ENCODE results near the gene EIF4B. TPM values are rescaled to one million over a fixed set of nuclear protein-coding genes. Genes with fewer than 3 reads are reported as not detected.

The EIF4B gene
- total RNA-seq, 1 donor from 2014 or later: 473 TPM

GRCh38 chr12:53067074-53067992 is 61.1 kb downstream of the EIF4B start:
- H3K4me3 Mint-ChIP-seq: no peak overlapping the region
- H3K36me3 Mint-ChIP-seq (ENCODE audit: low read depth): peaks cover 29% of the 10 kb centered on the region
- DNase-seq (ENCODE audit: low spot score): no peak
- H3K9me3 Mint-ChIP-seq: no peaks in the 10 kb centered on the region
- H3K27me3 Mint-ChIP-seq (ENCODE audit: insufficient read depth): no peaks in the 10 kb centered on the region
- intact Hi-C loops (cut with micrococcal nuclease): no loop called here
- peaks cover 5% of the 10 kb centered on the region for H3K4me1 Mint-ChIP-seq (ENCODE audit: low read depth)
- no peak overlapping the region for H3K27ac Mint-ChIP-seq

GRCh38 chr12:53067993-53068770 is 61.9 kb downstream of the EIF4B start:
- Mint-ChIP-seq H3K9me3 (no peaks in the 10 kb centered on the region), H3K4me3 (no peak overlapping the region), H3K27me3 (ENCODE audit: insufficient read depth) (no peaks in the 10 kb centered on the region), H3K27ac (no peak overlapping the region), H3K36me3 (ENCODE audit: low read depth) (peaks cover 30% of the 10 kb centered on the region), H3K4me1 (ENCODE audit: low read depth) (peaks cover 5% of the 10 kb centered on the region)
- DNase-seq (ENCODE audit: low spot score): no peak
- intact Hi-C loops (cut with micrococcal nuclease): no loop called here

- Mint-ChIP-seq H3K4me3 (no peak overlapping the region), H3K36me3 (ENCODE audit: low read depth) (peaks cover 33% of the 10 kb centered on the region), H3K9me3 (no peaks in the 10 kb centered on the region), H3K27ac (no peak overlapping the region), H3K4me1 (ENCODE audit: low read depth) (peaks cover 7% of the 10 kb centered on the region), H3K27me3 (ENCODE audit: insufficient read depth) (no peaks in the 10 kb centered on the region)
- DNase-seq (ENCODE audit: low spot score): no peak
- intact Hi-C loops (cut with micrococcal nuclease): no loop called here
Observed at GRCh38 chr12:53068811-53069585, 62.7 kb downstream of the EIF4B start.

GRCh38 chr12:53069621-53070410 is 63.6 kb downstream of the EIF4B start:
- Mint-ChIP-seq H3K27ac (no peak overlapping the region), H3K36me3 (ENCODE audit: low read depth) (peaks cover 36% of the 10 kb centered on the region), H3K27me3 (ENCODE audit: insufficient read depth) (no peaks in the 10 kb centered on the region), H3K9me3 (no peaks in the 10 kb centered on the region), H3K4me1 (ENCODE audit: low read depth) (peaks cover 12% of the 10 kb centered on the region), H3K4me3 (no peak overlapping the region)
- intact Hi-C loops (cut with micrococcal nuclease): no loop called here
- DNase-seq (ENCODE audit: low spot score): no peak

GRCh38 chr12:53070877-53071492 is 64.7 kb downstream of the EIF4B start:
- intact Hi-C loops (cut with micrococcal nuclease): no loop called here
- Mint-ChIP-seq H3K27ac (peak overlapping the region; percentile 43), H3K9me3 (no peaks in the 10 kb centered on the region), H3K36me3 (ENCODE audit: low read depth) (peaks cover 45% of the 10 kb centered on the region), H3K4me1 (ENCODE audit: low read depth) (peaks cover 18% of the 10 kb centered on the region), H3K4me3 (no peak overlapping the region), H3K27me3 (ENCODE audit: insufficient read depth) (no peaks in the 10 kb centered on the region)
- DNase-seq (ENCODE audit: low spot score): no peak

- Mint-ChIP-seq H3K4me1 (ENCODE audit: low read depth) (peaks cover 20% of the 10 kb centered on the region), H3K27ac (no peak overlapping the region), H3K4me3 (no peak overlapping the region), H3K9me3 (no peaks in the 10 kb centered on the region), H3K27me3 (ENCODE audit: insufficient read depth) (no peaks in the 10 kb centered on the region), H3K36me3 (ENCODE audit: low read depth) (peaks cover 45% of the 10 kb centered on the region)
- intact Hi-C loops (cut with micrococcal nuclease): no loop called here
- DNase-seq (ENCODE audit: low spot score): no peak
Observed at GRCh38 chr12:53071591-53072551, 65.6 kb downstream of the EIF4B start.

- no peak for DNase-seq (ENCODE audit: low spot score)
- Mint-ChIP-seq H3K27me3 (ENCODE audit: insufficient read depth) (no peaks in the 10 kb centered on the region), H3K36me3 (ENCODE audit: low read depth) (peaks cover 47% of the 10 kb centered on the region), H3K4me1 (ENCODE audit: low read depth) (peaks cover 34% of the 10 kb centered on the region), H3K9me3 (no peaks in the 10 kb centered on the region), H3K4me3 (no peak overlapping the region), H3K27ac (no peak overlapping the region)
- intact Hi-C loops (cut with micrococcal nuclease): no loop called here
Observed at GRCh38 chr12:53073881-53074280, 67.6 kb downstream of the EIF4B start.

GRCh38 chr12:53074283-53074998 is 68.2 kb downstream of the EIF4B start:
- H3K27me3 Mint-ChIP-seq (ENCODE audit: insufficient read depth): no peaks in the 10 kb centered on the region
- H3K4me1 Mint-ChIP-seq (ENCODE audit: low read depth): peaks cover 34% of the 10 kb centered on the region
- no peak overlapping the region for H3K4me3 Mint-ChIP-seq
- intact Hi-C loops (cut with micrococcal nuclease): no loop called here
- H3K36me3 Mint-ChIP-seq (ENCODE audit: low read depth): peaks cover 47% of the 10 kb centered on the region
- no peaks in the 10 kb centered on the region for H3K9me3 Mint-ChIP-seq
- no peak for DNase-seq (ENCODE audit: low spot score)
- no peak overlapping the region for H3K27ac Mint-ChIP-seq

- intact Hi-C loops (cut with micrococcal nuclease): no loop called here
Observed at GRCh38 chr12:53074999-53075370, 68.7 kb downstream of the EIF4B start.

GRCh38 chr12:53076461-53076860 is 70.2 kb downstream of the EIF4B start:
- intact Hi-C loops (cut with micrococcal nuclease): no loop called here
- DNase-seq (ENCODE audit: low spot score): no peak
- no peak overlapping the region for H3K4me3 Mint-ChIP-seq
- no peaks in the 10 kb centered on the region for H3K9me3 Mint-ChIP-seq
- H3K27ac Mint-ChIP-seq: no peak overlapping the region
- no peaks in the 10 kb centered on the region for H3K27me3 Mint-ChIP-seq (ENCODE audit: insufficient read depth)
- H3K36me3 Mint-ChIP-seq (ENCODE audit: low read depth): peaks cover 43% of the 10 kb centered on the region
- H3K4me1 Mint-ChIP-seq (ENCODE audit: low read depth): peaks cover 43% of the 10 kb centered on the region

More at GRCh38 chr12:53074999-53075370, 68.7 kb downstream of the EIF4B start:
- DNase-seq (ENCODE audit: low spot score): no peak
- Mint-ChIP-seq H3K27ac (no peak overlapping the region), H3K9me3 (no peaks in the 10 kb centered on the region), H3K4me1 (ENCODE audit: low read depth) (peaks cover 34% of the 10 kb centered on the region), H3K4me3 (no peak overlapping the region), H3K36me3 (ENCODE audit: low read depth) (peaks cover 47% of the 10 kb centered on the region), H3K27me3 (ENCODE audit: insufficient read depth) (no peaks in the 10 kb centered on the region)

- no peak overlapping the region for H3K27ac Mint-ChIP-seq
- no peak for DNase-seq (ENCODE audit: low spot score)
- H3K27me3 Mint-ChIP-seq (ENCODE audit: insufficient read depth): no peaks in the 10 kb centered on the region
- H3K4me1 Mint-ChIP-seq (ENCODE audit: low read depth): peaks cover 43% of the 10 kb centered on the region
- no peaks in the 10 kb centered on the region for H3K9me3 Mint-ChIP-seq
- H3K36me3 Mint-ChIP-seq (ENCODE audit: low read depth): peaks cover 39% of the 10 kb centered on the region
- H3K4me3 Mint-ChIP-seq: peak overlapping the region; percentile 93
- intact Hi-C loops (cut with micrococcal nuclease): no loop called here
Observed at GRCh38 chr12:53077030-53077429, 70.8 kb downstream of the EIF4B start.

All from activated T-helper 1 cell treated with anti-CD3 and anti-CD28 coated beads, Interleukin-12 subunit alpha, Interleukin-12 subunit beta, Interleukin-2, Interleukin-4 antibody, amounts not matched to agents 30 ng/mL and 10 ng/mL and 1 ng/mL, durations not matched to agents 14 hours and 24 hours and 36 hours (primary cell).